ENCODE measurements around the gene SGSM1.

- no peak for TF ChIP-seq CTCF (IDR thresholded peaks at IDR 0.05 in 8 of 11, conservative IDR thresholded peaks at IDR 0.05 in 3 of 11)
- TF ChIP-seq POLR2A (IDR thresholded peaks at IDR 0.05) = no peak
- no peak for TF ChIP-seq POLR2AphosphoS5 (IDR thresholded peaks at IDR 0.05)
Observed at GRCh38 chr22:24836282-24836681, 30.3 kb downstream of the SGSM1 start.
